Keratinocyte (primary cell): ENCODE results near the gene SUSD4.

Experiments
- EZH2 ChIP-seq: IDR thresholded peaks from one replicate; pipeline ENCODE4 v1.6.1; 2012; ENCODE audit warnings: inconsistent platforms, mild to moderate bottlenecking, low read length, moderate library complexity
- TF ChIP-seq, protein P1 (sequence below), 3 experiments: IDR thresholded peaks in 1 of 3; conservative IDR thresholded peaks in 1 of 3; optimal IDR thresholded peaks in 1 of 3; 2 replicates in 2 of 3; 3 replicates in 1 of 3; pipeline versions ENCODE3 to v1.5.1; 2011; ENCODE audit warnings: low read length in 3 of 3, mild to moderate bottlenecking in 3 of 3, moderate library complexity in 2 of 3, control low read depth in 1 of 3, inconsistent platforms in 1 of 3; ENCODE audit not compliant: insufficient read depth in 2 of 3; ENCODE audit errors: extremely low read depth in 1 of 3

DNA sequence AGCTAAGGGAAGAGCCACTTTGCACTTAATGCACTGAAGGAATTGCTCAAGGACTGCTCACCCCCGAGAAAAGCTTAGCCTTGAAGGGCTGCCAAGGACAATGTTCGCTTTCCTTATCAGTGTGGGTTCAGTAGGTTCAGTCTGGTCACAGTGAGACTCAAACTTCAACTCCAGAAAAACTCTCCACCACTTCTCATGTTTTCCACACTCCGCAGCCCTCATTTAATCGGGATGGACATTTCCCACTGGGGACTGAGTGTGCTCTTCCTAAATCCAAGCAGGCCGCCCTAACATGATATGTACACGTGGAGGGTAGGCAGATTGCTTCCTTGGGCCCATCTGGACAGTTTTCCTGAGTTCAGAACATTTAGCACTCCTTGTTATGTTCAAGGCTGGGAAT, 19.5 kb downstream of the SUSD4 start:
- TF ChIP-seq, protein P1, sequence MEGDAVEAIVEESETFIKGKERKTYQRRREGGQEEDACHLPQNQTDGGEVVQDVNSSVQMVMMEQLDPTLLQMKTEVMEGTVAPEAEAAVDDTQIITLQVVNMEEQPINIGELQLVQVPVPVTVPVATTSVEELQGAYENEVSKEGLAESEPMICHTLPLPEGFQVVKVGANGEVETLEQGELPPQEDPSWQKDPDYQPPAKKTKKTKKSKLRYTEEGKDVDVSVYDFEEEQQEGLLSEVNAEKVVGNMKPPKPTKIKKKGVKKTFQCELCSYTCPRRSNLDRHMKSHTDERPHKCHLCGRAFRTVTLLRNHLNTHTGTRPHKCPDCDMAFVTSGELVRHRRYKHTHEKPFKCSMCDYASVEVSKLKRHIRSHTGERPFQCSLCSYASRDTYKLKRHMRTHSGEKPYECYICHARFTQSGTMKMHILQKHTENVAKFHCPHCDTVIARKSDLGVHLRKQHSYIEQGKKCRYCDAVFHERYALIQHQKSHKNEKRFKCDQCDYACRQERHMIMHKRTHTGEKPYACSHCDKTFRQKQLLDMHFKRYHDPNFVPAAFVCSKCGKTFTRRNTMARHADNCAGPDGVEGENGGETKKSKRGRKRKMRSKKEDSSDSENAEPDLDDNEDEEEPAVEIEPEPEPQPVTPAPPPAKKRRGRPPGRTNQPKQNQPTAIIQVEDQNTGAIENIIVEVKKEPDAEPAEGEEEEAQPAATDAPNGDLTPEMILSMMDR (optimal IDR thresholded peaks at IDR 0.05 in 1 of 3, IDR thresholded peaks at IDR 0.05 in 1 of 3, conservative IDR thresholded peaks at IDR 0.05 in 1 of 3; ENCODE audit: extremely low read depth in 1 of 3, insufficient read depth in 2 of 3, low read length in 3 of 3): no peak
- TF ChIP-seq EZH2: no peak
